K562 (cell line): ENCODE results near the gene WSCD2. TPM values are rescaled to one million over a fixed set of nuclear protein-coding genes. Genes with fewer than 3 reads are reported as not detected.

Experiments used
- C11orf30 ChIP-seq: fragments of 450-650 bp; IDR thresholded peaks from 2 replicates; pipeline ENCODE4 v1.6.1; 2016; ENCODE audit warnings: low read depth, mild to moderate bottlenecking
- CHD7 ChIP-seq: fragments of 200-600 bp; sonication (generic); IDR thresholded peaks from one replicate; pipeline ENCODE4 v1.6.1; 2012; ENCODE audit warnings: mild to moderate bottlenecking, low read depth, low read length, inconsistent platforms
- HNRNPL ChIP-seq: fragments of 200-400 bp; formaldehyde crosslinking; IDR thresholded peaks from 2 replicates; pipeline ENCODE4 v1.6.1; 2017; ENCODE audit warnings: low read depth, mild to moderate bottlenecking, low read length
- MAFG ChIP-seq: fragments of 450-650 bp; conservative IDR thresholded peaks from 2 replicates; pipeline ENCODE4 v1.6.1; 2016; ENCODE audit warnings: missing genetic modification characterization, missing compliant biosample characterization
- NFATC3 ChIP-seq: fragments of 450-650 bp; IDR thresholded peaks from 2 replicates; pipeline ENCODE4 v1.6.1; 2017; ENCODE audit warnings: mild to moderate bottlenecking
- NONO ChIP-seq, 2 experiments: fragments of 200-400 bp in 1 of 2; fragments of 450-650 bp in 1 of 2; formaldehyde crosslinking in 1 of 2; IDR thresholded peaks; 2 replicates each; pipeline ENCODE4 v1.6.1; 2017; ENCODE audit warnings: low read depth in 2 of 2, mild to moderate bottlenecking in 2 of 2, moderate library complexity in 2 of 2, low read length in 1 of 2
- PHB ChIP-seq: fragments of 250-450 bp; sonication (Bioruptor Pico); IDR thresholded peaks from 2 replicates; pipeline ENCODE4 v1.5.0; 2021
- RBBP5 ChIP-seq: fragments of 200-600 bp; sonication (generic); IDR thresholded peaks from 2 replicates; pipeline ENCODE4 v1.6.1; 2012; ENCODE audit warnings: borderline replicate concordance, mild to moderate bottlenecking, low read length, control low read depth, inconsistent platforms; ENCODE audit not compliant: insufficient read depth, poor library complexity, severe bottlenecking
- TCF7 ChIP-seq: sonication (generic); IDR thresholded peaks from 2 replicates; pipeline ENCODE4 v1.6.1; 2016; ENCODE audit warnings: antibody characterized with exemption, borderline replicate concordance
- TRIM28 ChIP-seq: fragments of 450-650 bp; IDR thresholded peaks from 2 replicates; pipeline ENCODE4 v1.6.1; 2017
- ZBTB17 ChIP-seq: fragments of 450-650 bp; formaldehyde crosslinking; IDR thresholded peaks from 2 replicates; pipeline ENCODE4 v1.4.0; 2020; ENCODE audit warnings: mild to moderate bottlenecking
- ZNF23 ChIP-seq: fragments of 250-450 bp; sonication (Bioruptor Pico); IDR thresholded peaks from 2 replicates; pipeline ENCODE4 v1.4.0; 2020; ENCODE audit warnings: mild to moderate bottlenecking
- ZNF316 ChIP-seq: fragments of 450-650 bp; IDR thresholded peaks from 2 replicates; pipeline ENCODE4 v1.6.1; 2016
- ZNF766 ChIP-seq: fragments of 200-800 bp; sonication (Bioruptor generic); conservative IDR thresholded peaks from 2 replicates; pipeline ENCODE4 v1.6.1; 2016; ENCODE audit warnings: missing genetic modification characterization, missing compliant biosample characterization
- polyA plus RNA-seq, 8 experiments: library from polyadenylated mRNA; depleted of rRNA in 4 of 8; stranded (reverse) in 5 of 8; unstranded in 3 of 8; fragments of >200 nt; fragmentation: Nextera tagmentation in 2 of 8; fragmentation: Illumina TruSeq in 1 of 8; extraction: Ambion mirVana in 2 of 8; extraction: Trizol in 1 of 8; gene quantifications; 2 replicates each; pipeline versions ENCODE4 v1.2.1 to v1.2.3, GENCODE V29; 2011 to 2014; ENCODE audit warnings: inconsistent platforms in 1 of 8, missing spikeins in 1 of 8
- total RNA-seq, 7 experiments: library from RNA; depleted of rRNA in 6 of 7; stranded (reverse); fragments of >200 nt in 6 of 7; fragmentation: Illumina TruSeq in 2 of 7; extraction: Trizol in 2 of 7; gene quantifications; 2 replicates each; pipeline versions ENCODE4 v1.2.1 to v1.2.3, GENCODE V29; 2011 to 2021; ENCODE audit warnings: low replicate concordance in 1 of 7
- TF ChIP-seq, protein P1 (sequence below): fragments of 450-650 bp; IDR thresholded peaks from one replicate; pipeline ENCODE4 v1.6.1; 2018; ENCODE audit warnings: mild to moderate bottlenecking, moderate library complexity; ENCODE audit not compliant: partially characterized antibody
- TF ChIP-seq, protein P2 (sequence below), 3 experiments: IDR thresholded peaks in 2 of 3; conservative IDR thresholded peaks in 1 of 3; 2 replicates each; pipeline ENCODE4 v1.5.1; 2011 to 2012; ENCODE audit warnings: low read length in 3 of 3, mild to moderate bottlenecking in 3 of 3, control low read depth in 2 of 3, improper control_type of control experiment in 1 of 3, inconsistent platforms in 1 of 3, low read depth in 1 of 3, mixed read lengths in 1 of 3, moderate library complexity in 1 of 3; ENCODE audit not compliant: insufficient read depth in 2 of 3

Gene WSCD2
- total and polyA plus RNA-seq, 9 of the 15 experiments (the other 6 are each of a cell fraction or from before 2014, with no cell fraction given), result 0.72 to 14.1 (median 4.0) TPM

DNA sequence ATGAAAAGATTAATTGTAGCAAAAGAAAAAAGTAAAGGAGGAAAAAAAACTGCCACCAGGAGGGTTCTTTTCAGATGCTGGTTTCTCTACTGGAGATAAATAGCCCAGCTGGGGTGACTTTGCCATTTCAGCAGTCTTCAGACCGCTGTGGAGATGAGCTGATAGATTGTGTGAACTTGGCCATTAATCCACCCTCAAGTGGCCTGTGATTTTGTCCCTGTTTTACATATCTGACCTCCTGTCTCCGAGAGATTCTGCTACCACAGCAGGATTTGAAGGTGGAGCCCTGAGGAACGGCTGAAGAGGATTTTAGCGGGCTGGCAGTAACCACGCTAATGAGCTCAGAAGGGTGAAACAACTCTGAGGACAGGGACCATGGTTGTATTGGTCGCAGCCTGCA, 72.7 kb downstream of the WSCD2 start (continued):
- TF ChIP-seq MAFG (tag) (peak; percentile 61), PHB (CRISPR knock-in tag) (no peak), RBBP5 (no peak), HNRNPL (no peak), C11orf30 (peak; percentile 43; the same call in 1 of the 2 replicates), ZNF23 (CRISPR knock-in tag) (no peak), CHD7 (no peak), ZNF766 (CRISPR knock-in tag) (peak; percentile 64; the same call in 1 of the 2 replicates), ZBTB17 (CRISPR knock-in tag) (no peak), NFATC3 (no peak), TRIM28 (no peak), NONO (IDR thresholded peaks at IDR 0.05; ENCODE audit: low read depth in 2 of 2, low read length in 1 of 2) (no peak), ZNF316 (peak; percentile 38), TCF7 (no peak)
- TF ChIP-seq, protein P1, sequence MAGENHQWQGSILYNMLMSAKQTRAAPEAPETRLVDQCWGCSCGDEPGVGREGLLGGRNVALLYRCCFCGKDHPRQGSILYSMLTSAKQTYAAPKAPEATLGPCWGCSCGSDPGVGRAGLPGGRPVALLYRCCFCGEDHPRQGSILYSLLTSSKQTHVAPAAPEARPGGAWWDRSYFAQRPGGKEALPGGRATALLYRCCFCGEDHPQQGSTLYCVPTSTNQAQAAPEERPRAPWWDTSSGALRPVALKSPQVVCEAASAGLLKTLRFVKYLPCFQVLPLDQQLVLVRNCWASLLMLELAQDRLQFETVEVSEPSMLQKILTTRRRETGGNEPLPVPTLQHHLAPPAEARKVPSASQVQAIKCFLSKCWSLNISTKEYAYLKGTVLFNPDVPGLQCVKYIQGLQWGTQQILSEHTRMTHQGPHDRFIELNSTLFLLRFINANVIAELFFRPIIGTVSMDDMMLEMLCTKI, result no peak
- TF ChIP-seq, protein P2, sequence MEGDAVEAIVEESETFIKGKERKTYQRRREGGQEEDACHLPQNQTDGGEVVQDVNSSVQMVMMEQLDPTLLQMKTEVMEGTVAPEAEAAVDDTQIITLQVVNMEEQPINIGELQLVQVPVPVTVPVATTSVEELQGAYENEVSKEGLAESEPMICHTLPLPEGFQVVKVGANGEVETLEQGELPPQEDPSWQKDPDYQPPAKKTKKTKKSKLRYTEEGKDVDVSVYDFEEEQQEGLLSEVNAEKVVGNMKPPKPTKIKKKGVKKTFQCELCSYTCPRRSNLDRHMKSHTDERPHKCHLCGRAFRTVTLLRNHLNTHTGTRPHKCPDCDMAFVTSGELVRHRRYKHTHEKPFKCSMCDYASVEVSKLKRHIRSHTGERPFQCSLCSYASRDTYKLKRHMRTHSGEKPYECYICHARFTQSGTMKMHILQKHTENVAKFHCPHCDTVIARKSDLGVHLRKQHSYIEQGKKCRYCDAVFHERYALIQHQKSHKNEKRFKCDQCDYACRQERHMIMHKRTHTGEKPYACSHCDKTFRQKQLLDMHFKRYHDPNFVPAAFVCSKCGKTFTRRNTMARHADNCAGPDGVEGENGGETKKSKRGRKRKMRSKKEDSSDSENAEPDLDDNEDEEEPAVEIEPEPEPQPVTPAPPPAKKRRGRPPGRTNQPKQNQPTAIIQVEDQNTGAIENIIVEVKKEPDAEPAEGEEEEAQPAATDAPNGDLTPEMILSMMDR (IDR thresholded peaks at IDR 0.05 in 2 of 3, conservative IDR thresholded peaks at IDR 0.05 in 1 of 3; ENCODE audit: insufficient read depth in 2 of 3, low read depth in 1 of 3, low read length in 3 of 3), result no peak
